ENCODE measurements around the gene MLPH.

The MLPH gene

GRCh38 chr2:237567276-237568029 is 80.4 kb downstream of the MLPH start:
- no peak for DNase-seq (ENCODE audit: low spot score)

- DNase-seq (ENCODE audit: low spot score) = no peak
Observed at GRCh38 chr2:237568121-237568660, 81.1 kb downstream of the MLPH start.

DNA sequence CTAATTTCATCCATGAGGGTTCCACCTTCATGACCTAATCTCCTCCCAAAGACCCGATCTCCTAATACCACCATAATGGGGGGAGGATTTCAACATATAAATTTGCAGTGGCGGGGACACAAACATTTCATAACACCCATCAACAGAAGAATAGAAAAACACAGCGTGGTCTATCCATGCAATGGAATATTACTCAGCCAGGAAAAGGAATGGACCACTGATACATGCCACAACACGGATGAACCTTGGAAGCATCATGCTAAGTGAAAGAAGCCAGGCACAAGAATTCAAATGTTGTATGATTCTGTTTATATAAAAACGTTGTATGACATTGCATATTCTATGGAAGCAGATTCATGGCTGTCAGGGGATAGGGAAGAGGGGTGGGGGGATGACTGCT is 82.0 kb downstream of the MLPH start:
- no peak for DNase-seq (ENCODE audit: low spot score)

DNA sequence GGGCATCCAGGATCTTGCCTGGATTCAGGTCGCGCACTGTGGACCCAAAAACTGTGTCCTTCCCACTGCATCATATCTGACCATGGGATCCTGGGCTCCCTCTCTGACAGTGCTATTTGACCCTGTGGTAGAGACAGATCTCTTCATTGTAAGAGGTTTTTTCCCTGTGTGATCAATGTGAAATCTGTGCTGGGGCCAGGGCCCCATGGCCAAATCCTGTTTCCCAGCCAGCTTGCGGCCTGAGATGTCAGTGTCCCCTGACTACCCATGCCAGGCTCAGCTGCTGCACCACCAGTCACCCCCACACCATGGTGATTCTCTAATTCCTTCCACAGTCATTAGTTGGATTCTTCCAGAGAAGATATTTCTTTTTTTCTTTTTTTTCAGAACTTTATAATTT is 82.8 kb downstream of the MLPH start:
- no peak for DNase-seq (ENCODE audit: low spot score)

DNA sequence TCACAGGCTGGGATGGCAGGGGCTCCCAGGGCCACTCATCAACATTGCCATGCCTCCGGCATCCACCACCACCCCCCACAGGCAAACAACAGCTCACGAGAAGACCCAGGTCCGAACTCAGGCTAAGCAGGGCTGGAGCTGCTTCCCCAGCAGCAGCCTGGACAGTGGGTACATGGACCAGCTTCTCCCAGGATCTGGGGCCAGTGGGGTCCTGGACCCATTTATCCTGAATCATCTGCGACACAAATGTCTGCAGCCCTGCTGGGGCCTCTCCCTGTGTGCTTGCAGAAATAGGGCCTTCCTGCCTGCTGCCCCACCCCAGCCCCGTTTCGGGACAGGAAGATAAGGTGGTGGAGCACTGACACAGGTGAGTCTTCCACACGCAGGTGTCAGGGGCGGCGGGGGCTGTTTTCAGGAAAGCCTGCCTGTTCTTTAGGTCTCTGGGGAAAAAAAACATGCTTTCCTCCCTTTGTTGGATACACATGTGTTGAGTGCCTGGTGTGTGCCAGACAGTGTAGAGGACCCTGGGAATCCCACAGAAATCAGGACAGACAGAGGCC is 83.8 kb downstream of the MLPH start:
- no peak for DNase-seq (ENCODE audit: low spot score)

DNA sequence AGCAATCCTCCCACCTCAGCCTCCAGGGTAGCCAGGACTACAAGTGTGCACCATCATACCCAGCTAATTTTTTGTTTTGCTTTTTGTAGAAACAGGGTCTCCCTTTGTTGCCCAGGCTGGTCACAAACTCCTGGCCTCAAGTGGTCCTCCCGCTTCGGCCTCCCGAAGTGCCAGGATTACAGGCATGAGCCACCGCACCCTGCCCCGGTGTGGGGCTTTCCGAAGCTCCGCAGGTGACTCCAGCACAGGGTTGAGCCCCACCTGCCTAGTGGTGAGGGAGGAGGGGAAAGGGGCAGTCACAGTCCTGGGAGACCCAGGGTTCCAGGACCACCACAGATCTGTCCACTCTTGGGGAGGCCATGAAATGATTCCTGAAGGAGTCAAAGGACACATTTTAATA is 84.5 kb downstream of the MLPH start:
- no peak for DNase-seq (ENCODE audit: low spot score)

- peak; percentile 81 for DNase-seq (ENCODE audit: low spot score)
Observed at GRCh38 chr2:237572021-237572741, 85.1 kb downstream of the MLPH start.

GRCh38 chr2:237572742-237573101 is 85.7 kb downstream of the MLPH start:
- DNase-seq (ENCODE audit: low spot score) = no peak

DNA sequence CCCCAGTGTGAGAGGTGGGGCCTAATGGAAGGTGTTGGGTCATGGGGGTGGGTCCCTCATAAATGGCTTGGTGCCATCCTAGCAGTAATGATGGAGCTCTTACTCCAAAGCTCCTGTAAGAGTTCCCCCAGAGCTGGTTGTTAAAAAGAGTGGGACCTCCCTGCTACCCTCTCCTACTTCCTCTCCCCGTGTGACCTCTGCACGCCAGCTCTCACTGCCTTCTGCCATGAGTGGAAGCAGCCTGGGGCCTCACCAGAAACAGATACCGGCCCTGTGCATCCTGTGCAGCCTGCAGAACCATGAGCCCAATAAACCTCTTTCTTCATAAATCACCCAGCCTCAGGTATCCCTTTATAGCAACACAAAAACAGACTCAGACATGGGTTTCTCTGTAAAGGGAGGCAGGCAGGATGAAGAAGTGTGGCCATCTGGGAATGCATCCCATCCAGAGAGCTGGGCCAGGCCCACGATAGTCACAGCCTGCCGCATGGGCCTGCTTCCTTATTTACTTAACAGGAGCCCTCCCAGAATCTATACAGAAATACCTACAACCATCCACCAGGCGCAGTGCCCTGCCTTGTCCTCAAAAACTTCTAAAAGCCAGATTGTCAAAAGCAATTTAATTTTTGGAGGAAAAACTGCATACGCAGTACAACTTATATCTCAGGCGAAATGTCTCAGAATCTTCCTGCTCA is 86.8 kb downstream of the MLPH start:
- no peak for DNase-seq (ENCODE audit: low spot score)

DNA sequence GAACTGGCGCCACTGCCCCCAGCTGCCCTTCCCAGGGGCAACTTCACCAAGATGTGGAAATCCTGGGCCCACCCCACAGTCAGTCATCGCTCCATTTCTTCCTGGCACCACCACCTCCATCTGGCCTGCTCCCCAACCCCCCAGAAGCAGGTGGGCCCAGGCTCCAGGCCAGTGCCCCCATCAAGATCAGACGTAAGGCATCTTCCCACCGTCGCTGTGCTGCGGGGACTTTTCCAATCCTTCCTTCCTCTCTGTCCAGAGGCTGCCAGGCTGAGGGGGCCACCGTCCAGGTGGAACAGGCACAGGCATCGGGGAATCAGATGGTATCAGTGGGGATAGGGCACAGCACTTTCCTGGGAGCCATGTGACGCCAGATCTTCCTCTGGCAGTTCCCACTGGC is 87.4 kb downstream of the MLPH start:
- no peak for DNase-seq (ENCODE audit: low spot score)

DNA sequence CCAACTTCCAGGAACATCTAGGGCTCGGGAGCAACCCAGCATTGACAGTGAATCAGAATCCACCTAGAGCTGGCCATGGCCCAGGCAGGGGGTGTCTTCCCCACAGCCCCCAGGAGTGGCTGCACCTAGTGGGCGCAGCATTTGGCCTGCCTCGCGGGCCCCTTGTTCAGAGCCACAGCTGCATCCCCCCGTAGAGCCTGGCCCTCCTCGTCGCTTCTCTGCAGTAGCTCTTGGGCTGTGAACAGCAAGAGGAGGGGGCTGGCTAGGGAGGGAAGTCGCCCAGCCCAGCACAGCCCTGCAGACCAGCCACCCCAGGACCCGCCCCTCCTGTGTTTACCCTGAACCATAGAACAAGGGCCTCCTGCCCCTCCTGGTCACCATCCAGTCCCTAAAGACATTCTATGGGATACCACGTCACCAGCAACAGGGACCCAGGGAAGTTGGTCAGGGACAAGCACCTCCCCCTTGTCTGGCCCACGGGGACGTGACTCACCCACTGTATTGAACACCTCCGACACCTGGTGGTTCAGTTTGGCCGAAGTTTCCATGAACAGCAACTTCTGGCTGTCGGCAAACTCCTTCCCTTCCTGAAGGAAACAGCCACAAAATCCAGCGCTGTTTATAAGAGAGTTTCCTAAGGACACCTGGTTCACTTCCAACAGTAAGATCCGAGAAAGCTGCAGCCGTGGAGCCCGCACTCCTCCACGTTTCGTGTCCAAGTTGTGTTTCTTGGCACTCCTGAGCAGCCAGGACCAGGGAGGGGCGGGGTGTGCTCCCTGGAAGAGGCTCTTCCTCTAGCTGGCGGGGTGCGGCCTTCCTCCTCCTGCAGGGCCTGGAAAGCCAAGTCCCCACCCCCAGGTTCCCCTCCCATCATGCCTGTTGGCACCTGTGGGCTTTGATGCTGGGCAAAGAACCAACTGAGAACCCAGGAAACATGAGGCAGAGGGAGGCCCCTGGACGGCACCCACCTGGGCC is 88.1 kb downstream of the MLPH start:
- DNase-seq (ENCODE audit: low spot score) = no peak

DNA sequence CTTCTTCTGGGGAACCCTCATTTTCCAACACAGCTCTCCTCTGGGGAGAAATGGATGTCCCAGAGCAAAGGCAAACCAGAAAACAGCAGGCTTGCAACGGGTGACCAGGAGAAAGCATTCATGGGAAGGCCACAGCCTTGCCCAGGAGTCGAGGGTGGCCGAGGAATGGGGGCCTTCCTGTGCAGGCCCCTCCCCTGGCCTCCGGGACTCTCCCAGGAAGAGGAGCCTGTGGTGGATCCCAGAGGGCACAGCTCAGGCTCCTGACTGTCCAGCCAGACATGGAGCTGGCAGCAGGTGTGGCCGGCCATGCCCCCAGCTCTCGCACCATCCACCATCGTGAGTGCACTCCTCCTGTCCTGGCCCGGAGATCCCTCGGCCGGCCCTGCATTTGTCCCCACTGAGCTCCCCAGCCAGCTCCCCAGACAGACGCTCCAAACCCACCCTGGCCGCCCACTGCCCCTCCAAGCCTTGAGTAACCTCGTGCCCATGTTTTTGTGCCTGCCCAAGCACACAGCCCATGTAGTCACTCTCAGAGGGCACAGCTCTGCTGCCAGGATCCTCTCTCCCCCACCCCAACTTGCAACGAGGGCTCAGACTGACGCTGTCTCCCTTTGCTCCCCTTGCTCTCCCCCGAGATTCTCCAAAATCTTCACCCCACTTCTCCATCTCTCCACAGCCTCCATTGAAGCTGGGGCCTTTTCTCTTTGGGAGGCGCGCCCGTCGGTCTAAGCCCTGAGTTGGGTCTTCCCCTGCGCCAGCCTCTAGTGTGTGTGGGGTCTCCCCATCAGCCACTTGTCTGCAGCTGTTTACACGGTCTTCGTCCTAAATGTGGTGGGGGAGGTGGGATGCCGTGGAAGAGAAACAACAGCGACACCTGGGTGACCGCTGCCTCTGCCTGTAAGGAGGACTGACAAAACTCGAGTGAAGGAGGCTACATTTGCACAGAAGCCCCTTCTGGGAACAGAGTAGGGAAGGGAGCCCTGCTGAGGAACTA is 89.1 kb downstream of the MLPH start:
- DNase-seq (ENCODE audit: low spot score) = no peak

GRCh38 chr2:237576974-237577373 is 89.9 kb downstream of the MLPH start:
- DNase-seq (ENCODE audit: low spot score) = no peak

DNA sequence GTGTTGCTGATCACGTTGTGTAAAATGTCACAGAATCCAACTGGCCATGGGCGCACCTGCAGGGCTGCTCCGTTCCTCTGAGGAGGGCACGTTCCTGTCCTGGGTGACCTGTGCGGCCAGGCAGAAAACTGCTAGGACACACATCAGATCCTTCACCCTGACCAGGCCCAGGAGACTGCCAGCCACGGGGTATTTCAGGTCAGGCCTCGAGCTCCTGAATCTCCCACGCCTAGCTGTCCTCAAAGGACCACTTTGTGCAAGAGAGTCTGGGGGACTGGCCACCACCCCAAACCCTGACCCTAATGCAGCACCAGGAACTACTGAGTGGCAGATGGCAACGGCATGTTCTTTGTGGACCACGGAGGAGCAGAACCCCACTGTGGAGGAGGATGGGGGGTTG is 90.4 kb downstream of the MLPH start:
- no peak for DNase-seq (ENCODE audit: low spot score)

- no peak for DNase-seq (ENCODE audit: low spot score)
Observed at GRCh38 chr2:237577956-237578870, 91.2 kb downstream of the MLPH start.

DNA sequence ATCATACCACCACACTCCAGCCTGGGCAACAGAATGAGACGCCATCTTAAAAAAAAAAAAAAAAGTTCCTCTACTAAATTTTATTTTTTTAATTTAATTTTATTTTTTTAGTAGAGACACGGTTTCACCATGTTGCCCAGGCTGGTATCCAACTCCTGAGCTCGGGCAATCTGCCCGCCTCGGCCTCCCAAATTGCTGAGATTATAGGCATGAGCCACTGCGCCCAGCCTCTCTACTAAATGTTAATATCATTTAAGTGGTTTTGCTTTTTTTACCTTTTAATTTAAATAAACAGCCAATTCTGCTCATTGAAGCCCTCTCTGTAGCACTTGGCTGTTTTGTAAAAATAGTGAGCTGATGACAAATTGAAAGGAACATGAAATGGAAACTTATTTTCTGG is 94.3 kb downstream of the MLPH start:
- DNase-seq (ENCODE audit: low spot score) = no peak

DNA sequence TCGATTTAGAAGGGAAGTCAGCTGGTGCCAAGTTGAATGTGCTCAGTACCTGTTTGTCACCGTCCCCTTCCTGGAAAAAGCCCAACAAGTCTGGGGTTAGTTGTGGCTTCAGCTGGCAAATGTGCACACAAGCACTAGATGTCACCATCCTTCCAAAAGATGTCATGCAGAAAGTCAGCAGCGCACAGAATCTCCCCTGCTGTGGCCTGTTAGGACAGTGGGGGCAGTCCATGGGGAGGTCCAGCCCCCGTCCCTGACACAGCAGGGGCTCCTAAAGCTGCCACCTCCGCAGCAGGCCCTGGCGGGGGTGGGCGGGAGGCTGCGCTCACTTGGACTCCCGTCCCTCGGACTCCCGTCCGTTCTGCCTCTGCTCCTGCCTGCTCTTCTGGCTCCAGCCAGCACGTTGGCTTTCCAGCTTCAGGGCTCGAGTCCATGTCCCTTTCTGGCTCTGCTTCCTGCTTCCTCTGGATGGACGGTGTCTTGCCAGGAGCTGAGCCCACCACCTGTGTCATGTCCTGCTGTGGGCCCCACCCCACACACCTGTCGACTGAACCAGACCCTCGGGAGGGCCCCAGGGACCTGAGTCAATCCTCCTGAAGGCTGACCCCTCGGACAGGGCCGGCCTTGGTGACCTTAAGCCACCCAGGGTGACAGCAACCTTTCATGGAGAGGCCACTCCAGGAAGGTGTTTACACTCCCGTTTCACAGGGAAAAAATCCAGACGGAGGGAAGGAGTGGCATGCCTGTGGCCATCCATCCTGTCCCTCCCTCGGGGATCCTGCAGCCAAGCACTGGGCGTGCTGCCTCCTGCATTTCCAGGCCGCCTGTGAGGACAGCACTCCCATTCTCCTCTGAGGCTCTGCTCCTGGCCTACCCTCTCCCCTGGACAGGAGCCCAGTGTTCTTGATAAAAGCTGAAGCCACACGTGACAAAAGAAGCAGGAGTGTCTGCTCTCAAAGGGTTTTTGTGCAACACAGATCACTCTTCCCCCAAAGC is 95.0 kb downstream of the MLPH start:
- peak; percentile 75 for DNase-seq (ENCODE audit: low spot score)
